GM12864 (cell line): ENCODE measurements around the gene KRTAP6-2.

Experiments
- DNase-seq: peaks from one replicate; pipeline ENCODE4 v3.0.0-alpha.2; 2011; ENCODE audit warnings: low read depth
- H3K4me3 ChIP-seq: 2 replicates; pipeline ENCODE4 v1.5.1; 2011; ENCODE audit warnings: mild to moderate bottlenecking, low read depth, low read length, control low read depth
- TF ChIP-seq, protein P1 (sequence below): IDR thresholded peaks from 2 replicates; pipeline ENCODE4 v1.5.1; 2011; ENCODE audit warnings: low read depth, mild to moderate bottlenecking, moderate library complexity, low read length, control low read depth, inconsistent platforms; ENCODE audit errors: missing control alignments

Gene KRTAP6-2

DNA sequence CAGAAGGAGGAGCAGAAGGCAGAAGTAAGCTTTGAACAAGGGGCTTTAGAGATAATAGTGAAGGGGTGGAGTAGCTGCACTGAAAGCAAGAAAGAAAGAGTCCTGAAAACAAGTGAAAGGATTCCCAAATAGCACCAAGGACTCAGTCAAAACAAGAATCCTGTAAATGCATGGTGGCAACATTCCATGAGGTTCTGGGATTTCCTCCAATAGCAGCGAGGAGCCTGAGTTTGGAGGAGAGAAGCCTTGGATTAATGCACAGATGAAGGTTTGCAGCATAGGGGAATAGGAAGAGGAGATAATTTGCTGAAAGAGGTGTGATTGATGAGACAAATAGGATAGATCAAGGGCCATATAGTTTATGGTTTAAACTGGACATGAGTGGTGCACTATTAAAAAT is 19.4 kb downstream of the KRTAP6-2 start:
- TF ChIP-seq, protein P1, sequence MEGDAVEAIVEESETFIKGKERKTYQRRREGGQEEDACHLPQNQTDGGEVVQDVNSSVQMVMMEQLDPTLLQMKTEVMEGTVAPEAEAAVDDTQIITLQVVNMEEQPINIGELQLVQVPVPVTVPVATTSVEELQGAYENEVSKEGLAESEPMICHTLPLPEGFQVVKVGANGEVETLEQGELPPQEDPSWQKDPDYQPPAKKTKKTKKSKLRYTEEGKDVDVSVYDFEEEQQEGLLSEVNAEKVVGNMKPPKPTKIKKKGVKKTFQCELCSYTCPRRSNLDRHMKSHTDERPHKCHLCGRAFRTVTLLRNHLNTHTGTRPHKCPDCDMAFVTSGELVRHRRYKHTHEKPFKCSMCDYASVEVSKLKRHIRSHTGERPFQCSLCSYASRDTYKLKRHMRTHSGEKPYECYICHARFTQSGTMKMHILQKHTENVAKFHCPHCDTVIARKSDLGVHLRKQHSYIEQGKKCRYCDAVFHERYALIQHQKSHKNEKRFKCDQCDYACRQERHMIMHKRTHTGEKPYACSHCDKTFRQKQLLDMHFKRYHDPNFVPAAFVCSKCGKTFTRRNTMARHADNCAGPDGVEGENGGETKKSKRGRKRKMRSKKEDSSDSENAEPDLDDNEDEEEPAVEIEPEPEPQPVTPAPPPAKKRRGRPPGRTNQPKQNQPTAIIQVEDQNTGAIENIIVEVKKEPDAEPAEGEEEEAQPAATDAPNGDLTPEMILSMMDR: no peak
- H3K4me3 ChIP-seq: no peak overlapping the region
- DNase-seq: no peak

DNA sequence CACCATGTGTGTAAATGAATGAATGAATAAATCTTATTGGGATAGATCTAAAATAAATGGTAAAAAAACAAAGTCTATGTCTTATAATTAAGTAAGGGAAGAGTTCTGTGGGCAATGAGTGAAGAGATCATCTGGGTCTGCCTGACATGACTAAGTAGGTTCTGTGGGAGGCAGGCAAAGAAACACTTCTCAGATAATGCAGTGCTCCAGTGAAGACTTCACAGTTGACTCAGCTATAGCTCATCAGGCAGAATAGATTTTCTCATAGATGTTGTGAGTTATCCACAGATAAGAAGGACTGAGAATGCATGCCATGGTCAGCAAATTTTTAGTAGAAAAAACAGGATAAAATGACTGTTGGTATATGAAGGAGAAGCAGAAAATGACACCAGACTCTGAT is 20.9 kb downstream of the KRTAP6-2 start:
- no peak for DNase-seq
- H3K4me3 ChIP-seq: no peak overlapping the region
- TF ChIP-seq, protein P1: no peak

DNA sequence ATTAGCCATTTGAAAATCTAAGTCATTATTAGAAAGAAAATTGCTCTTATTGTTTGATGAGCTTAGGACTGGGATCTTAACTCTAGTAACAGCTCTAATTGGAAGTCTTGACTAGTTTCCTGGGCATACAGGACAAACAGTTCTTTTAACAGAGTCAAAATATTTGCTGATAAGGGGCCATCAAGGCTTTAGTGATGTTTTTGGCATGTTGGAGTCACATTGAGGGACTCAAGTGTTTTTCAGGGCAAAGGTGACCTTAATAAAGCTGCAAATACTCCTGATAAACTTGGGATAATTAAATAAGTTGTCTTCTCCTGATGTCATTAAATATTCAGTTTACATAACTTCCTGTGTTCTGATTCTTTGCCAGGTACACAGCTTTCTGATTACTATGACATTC is 31.1 kb downstream of the KRTAP6-2 start:
- TF ChIP-seq, protein P1: no peak
- H3K4me3 ChIP-seq: no peak overlapping the region
- DNase-seq: no peak

DNA sequence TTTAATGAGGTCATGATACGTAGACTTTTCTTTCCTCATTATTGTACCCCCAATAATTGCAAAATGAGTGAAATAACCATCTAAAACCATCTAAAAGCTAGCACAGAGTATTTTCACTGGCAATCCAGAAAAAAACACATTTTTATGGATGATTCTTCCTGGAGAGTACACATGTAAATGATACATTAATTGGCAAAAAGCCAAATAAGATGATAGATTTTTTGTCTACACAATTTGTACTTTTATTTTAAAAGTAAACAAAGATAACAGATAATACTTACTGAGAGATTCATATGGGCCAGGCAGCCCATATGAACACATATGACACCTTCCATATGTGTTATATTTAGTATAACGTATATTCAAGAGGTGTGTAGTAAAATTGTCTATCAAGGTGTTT is 35.1 kb downstream of the KRTAP6-2 start:
- no peak for DNase-seq
- TF ChIP-seq, protein P1: no peak
- H3K4me3 ChIP-seq: no peak overlapping the region

DNA sequence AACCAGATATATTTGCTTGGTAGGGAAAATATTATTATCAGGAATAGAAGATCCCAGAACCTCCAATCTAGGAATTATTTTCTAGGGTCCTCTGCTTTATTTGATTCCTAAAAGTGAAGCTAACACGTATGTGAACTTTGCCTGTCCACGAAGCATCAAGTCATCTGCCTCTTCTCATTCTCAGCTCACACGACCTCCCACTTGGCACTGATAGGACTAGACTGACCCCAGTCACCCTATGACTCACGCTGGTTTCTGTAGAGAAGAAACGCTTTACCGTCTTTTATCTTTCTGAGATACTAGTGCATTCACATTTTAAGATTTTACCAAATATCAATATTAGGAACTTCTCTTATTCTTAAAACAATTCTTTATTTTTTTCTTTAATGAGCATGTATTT is 35.6 kb downstream of the KRTAP6-2 start:
- DNase-seq: no peak
- no peak overlapping the region for H3K4me3 ChIP-seq
- TF ChIP-seq, protein P1: no peak

DNA sequence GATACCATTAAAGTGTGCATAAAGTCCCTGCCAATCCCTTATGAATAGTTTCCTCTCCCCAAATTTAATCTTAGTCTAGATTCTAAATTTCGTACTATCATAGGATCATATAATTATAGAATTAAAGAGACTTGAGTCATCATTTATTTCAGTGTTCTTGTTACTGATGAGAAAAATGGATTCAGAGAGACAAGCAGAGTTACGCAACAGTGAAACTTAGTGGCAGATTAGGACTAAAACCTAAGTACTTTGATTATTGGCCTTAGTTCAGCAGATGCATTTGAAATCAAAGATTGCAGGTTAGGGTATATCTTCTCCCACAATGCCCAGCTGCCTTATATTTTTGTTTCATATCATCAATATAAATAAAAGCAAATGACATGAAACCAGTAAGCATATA is 36.7 kb downstream of the KRTAP6-2 start:
- no peak for DNase-seq
- H3K4me3 ChIP-seq: no peak overlapping the region
- TF ChIP-seq, protein P1: no peak

DNA sequence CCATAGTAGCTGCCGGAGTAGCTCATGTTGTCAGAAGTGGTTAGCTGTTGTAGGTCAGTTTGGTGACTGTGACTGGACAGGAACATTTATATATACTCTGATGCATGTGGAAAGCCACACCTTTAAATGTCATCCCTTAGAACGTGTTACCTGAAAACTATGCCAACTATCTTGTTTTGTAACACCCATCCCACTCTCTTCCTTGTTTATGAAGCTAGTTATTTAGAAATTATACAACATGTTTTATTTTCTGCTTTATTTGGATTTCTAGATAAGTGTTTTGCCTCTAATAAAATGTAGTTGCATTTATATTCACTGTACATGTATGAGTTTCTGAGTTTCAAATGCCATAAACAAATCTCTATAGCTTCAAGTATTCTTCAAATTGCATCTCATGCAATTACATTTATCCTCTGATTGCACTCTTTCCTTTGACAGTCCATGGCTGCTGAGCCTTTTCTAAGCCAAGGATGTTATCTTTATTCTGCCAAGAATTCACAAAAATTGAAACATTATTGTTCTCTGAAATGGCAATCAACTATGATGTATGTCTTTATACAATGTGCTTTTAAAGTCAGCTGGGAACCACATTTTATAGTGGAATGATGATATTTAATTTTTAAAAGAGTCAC is 37.3 kb downstream of the KRTAP6-2 start, which contains the start of gene KRTAP19-7:
KRTAP19-7 (minus strand) TSS at position 51 of the 632 bp plus-strand sequence; CDS start at position 26, 25 bp downstream.
- DNase-seq: no peak
- TF ChIP-seq, protein P1: no peak
- no peak within 1 kb of the TSS for H3K4me3 ChIP-seq
